GM18505 (cell line): ENCODE data around the gene SLC9A7.
A peak's percentile ranks its signal among the peaks of the same experiment; 100 is the strongest.

Source experiments
- ATAC-seq: cut with Tn5 transposase; IDR thresholded peaks from one replicate; pipeline ENCODE4 v1.9.1; 2021; ENCODE audit not compliant: unreplicated experiment
- POLR2A ChIP-seq: IDR thresholded peaks from 4 replicates; pipeline ENCODE4 v1.6.1; 2011; ENCODE audit warnings: borderline replicate concordance; ENCODE audit not compliant: insufficient read depth, insufficient read length; ENCODE audit errors: extremely low read depth

Gene SLC9A7

DNA sequence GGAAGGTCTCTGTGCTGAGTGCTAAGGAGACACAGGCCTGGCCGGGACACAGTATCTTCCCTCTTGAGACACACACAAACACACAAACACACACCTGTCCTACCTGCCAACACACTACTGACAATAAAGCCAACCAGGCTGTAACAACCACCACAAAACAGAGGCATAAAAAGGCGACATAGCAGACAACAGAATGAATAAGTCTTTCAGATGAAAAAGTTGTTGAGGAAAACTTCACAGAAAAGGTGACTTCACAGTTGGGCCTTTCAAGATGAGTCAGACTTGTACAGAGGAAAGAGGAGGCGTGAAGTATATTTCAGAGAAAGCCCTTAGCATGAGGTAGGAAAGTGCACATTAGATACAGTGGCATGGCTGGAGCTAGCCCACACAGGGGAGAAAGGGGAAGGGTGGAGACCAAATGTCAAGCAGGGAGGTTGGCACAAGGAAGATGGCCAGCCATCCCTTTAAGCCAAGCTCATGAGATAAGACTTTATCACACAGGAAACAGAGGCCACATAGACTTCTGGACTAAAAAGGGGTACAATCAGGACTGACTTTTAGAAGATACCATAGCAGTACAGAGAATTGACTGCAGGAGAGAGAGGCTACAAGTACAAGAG is 54.0 kb downstream of the SLC9A7 start:
- no peak for TF ChIP-seq POLR2A
- peak; percentile 86 for ATAC-seq

DNA sequence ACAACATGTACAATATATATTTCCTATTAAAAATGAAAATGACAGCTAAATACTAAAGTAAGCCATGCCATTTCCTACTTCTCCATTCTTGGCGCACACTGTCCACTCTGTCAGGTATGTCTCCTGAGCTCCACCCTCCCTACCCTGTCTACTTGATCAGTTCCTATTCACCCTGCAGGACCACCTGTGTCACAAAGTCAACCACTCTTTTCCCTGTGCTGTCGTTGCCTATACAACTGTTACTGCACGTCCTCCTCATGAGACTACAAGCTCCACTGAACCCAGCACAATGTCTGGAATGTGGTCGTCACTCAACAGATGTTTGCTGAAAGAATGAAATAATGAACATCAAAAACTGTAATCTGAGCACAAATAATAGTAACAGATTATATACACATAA is 54.9 kb downstream of the SLC9A7 start:
- ATAC-seq, result peak; percentile 48
- TF ChIP-seq POLR2A, result no peak

DNA sequence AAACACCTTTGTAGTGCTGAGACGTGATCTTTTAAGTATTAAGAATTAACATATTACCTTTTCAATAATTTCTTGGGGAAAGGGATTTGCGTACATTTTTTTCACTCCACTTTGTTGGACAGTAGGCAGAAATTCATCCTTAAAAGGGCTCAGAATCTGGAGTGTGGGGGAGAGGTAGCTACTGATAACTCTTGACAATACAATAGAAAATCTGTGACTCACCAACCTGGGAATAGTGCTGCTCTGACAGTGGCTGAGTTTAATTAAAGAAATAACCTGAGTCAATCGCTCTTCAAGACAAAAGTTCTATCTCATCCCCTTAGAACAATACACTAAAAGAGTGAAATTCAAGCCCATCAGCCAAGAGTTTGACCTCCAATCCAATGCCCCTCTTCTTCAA is 60.2 kb downstream of the SLC9A7 start:
- TF ChIP-seq POLR2A, result no peak
- ATAC-seq, result no peak

DNA sequence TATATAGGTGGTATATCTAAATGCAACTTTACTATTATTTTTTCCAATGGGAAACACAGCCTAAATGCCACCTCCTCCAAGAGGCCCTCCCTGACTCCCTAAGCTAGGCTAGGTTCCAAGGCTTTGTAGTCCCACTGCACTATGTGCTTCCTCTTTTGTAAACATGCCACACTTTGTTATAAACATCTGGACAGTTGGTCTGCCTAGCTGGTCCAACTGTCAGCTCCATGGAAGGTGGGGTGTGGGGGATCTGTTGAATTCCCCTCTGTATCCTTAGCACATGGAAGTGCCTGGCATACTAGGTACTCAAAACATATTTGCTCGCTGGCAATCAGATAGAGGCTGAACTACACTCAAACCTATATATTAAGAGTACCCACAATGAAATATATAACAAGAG is 63.4 kb downstream of the SLC9A7 start:
- no peak for ATAC-seq
- no peak for TF ChIP-seq POLR2A

DNA sequence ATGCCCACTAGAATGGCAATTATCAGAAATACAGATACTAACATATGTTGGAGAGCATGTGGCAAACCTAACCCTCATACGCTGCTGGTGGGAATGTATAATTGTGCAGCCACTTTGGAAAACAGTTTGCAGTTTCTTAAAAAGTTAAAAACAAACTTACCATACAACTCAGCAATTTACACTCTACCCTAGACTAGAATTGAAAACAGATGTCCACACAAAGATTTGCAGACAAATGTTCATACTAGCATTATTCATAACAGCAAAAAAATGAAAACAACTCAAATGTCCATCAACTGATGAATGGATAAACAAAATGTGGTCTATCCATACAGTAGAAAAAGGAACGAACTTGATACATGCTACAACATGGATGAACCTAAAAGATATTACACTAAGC is 64.4 kb downstream of the SLC9A7 start:
- TF ChIP-seq POLR2A, result no peak
- no peak for ATAC-seq

DNA sequence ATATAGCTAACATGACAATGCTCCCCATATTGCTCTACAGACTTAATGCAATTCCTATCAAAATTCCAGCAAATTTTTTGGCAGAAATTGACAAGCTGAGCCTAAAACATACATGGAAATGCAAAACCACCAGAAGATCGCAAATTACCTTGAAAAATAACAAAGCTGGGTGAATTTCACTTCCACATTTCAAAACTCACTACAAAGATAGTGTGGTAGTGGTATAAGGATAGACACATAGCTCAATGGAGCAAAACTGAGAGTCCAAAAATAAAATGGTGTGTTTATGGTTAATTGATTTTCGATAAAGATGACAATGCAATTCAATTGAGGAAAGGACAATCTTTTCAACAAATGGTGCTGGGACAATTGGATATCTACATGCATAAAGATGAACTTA is 65.8 kb downstream of the SLC9A7 start:
- no peak for TF ChIP-seq POLR2A
- ATAC-seq, result no peak

DNA sequence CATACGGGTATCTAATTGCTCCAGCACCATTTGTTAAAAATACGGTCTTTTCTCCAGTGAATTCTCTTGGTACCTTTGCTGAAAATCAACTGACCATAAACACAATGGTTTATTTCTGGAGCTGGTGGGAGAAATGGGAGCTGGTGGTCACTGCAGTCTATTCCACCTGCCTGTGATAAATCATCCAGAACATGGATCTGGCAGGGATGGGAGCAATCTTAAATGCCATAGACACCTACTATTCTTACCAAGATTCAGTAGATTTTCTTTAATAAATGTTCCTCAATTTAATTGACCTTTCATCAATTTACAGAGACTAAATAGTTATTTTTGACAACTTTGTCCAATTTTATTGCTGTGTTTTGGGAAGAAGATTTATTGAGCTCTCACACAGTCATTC is 68.1 kb downstream of the SLC9A7 start:
- TF ChIP-seq POLR2A, result no peak
- no peak for ATAC-seq

DNA sequence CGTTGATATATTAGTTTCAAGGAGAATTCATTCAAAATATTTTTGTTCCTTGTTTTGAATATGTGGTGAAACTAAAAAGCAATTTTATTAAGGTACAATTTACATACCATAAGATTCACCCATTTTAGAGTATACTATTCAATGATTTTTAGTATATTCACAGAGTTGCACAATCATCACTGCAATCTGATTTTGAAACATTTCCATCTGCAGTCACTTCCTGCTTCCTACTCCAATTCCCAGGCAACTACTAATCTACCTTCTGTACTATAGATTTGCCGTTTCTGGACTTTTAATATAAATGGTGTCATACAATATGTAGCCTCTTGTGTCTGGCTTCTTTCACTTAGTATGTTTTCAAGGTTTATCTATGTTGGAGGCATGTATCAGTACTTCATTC is 71.3 kb downstream of the SLC9A7 start:
- ATAC-seq, result no peak
- TF ChIP-seq POLR2A, result no peak

DNA sequence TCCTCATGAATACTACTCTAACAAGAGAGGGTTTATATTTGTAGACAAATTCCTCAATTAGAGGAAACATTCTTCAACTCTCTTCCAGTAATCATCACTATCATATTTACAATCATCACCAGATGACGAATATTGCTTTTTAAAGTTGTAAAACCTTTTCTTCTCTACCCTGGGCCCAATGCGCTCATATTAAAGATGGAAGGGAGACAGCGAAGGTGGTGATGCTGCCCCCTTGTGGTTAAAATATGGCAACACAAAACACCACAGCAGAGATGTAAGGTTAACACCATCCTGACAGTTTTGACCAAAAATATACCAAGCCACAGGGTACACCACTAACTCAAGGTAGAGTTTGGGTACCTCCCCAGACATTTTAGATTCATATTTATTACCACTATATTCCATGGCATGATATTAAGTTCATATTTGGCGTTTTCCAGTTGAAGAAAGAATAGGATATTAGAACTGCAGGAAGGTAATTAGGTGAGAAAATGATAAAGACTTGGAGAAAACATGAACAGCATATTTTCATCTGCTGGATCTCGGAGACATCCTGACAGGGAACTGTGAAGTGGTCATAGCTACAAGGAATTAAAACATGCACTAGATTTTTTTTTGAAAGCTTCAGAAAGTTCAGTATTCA is 72.8 kb downstream of the SLC9A7 start:
- no peak for ATAC-seq
- no peak for TF ChIP-seq POLR2A

DNA sequence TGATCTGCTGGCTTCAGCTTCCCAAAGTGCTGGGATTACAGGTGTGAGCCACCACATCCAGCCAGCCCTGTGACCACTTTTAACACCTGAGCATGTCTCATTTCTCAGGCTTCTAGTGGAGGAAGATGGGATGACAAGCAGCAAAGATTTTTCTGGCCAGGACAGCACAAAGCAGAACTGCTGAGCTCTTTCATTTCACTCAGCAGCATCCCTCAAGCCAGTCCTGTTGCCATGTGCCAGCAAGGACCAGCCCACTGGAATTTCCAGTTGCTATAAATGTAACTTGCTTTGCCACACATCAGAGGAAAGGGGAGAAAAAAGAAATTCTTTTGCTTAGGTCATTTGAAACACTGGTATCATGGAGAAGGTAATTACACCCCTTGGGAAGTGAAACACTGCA is 75.9 kb downstream of the SLC9A7 start:
- no peak for ATAC-seq
- no peak for TF ChIP-seq POLR2A

DNA sequence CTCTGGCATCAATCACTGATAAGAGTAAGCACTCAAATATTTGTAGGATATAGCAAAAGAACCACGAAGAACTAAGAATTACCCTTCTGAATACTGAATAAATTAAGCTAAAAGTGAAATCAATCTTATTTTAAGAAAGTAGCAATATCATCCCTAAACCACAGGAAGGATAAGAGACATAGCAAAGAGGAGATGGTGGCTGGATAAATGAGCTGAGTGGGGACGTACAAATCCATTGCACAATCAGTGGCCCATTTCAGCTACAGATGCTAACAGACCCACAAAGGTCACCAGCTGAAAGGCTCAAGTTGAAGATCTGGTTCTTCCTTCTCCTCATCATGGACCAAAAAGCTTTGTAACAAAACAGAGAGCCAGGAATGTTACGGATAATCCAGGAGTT is 77.1 kb downstream of the SLC9A7 start:
- no peak for ATAC-seq
- no peak for TF ChIP-seq POLR2A

DNA sequence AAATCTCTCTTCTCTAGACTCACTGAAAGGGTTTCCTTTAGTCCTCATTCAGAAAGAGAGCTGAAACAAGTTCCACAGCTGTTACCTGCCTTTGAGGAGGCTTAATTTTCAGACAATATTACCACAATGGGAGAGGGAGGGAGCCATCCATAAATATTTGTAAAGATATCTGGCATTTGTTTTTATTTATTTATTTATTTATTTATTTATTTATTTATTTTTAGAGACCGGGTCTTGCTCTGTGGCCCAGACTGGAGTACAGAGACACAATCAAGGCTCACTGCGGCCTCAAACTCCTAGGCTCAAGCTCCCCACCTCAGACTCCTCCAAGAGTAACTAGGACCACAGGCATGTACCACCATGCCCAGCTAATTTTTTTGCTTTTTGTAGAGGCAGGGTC is 80.7 kb downstream of the SLC9A7 start:
- no peak for ATAC-seq
- TF ChIP-seq POLR2A, result no peak

DNA sequence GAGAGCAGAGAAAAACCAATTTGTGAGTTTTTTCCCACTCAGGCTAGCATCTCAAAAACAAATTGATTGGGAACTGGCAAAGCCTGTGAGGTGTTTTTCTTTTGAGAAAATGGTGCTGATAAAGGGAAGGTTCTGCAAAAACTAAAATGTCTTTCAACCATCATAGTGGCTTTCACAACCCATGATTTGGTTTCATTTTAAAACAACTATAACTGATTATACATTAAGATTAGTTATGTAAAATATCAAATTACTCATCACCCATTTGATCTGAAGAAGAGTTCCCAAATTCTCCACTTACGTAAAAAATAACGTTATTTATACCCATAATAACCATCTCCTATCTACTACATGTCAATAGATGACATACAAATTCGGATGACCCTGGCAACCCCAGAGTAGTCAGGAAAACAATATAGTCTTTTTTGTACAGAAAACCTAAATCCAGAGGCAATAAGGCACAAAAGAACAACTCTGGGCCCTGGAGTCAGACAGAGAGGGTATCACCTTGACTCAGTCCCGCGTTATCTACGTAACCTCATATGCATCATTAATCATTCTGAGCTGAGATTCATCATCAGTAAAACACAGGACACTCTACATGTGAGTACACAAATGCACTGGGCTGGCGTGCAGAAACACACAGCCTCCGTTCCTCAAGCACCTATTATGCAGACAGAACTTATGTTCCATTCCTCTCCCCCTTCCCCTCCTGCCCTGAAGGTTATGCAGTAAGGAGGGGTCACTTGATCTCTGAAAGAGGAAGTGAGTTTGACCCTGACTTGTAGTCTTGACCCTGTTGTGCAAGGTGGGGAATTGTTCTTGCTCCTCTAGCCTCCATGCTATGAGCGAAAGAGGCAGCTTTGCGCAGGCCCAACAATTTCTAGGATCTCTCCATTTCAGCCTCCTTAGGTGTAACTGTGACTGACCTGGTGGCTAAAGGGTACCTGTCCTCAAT is 82.2 kb downstream of the SLC9A7 start:
- no peak for ATAC-seq
- TF ChIP-seq POLR2A, result no peak
